WTC11 (cell line): ENCODE data around the gene PRKCG. TPM values are rescaled to one million over a fixed set of nuclear protein-coding genes. Genes with fewer than 3 reads are reported as not detected.

Source experiments
- ARID4B ChIP-seq: sonication (generic); formaldehyde crosslinking; IDR thresholded peaks from 2 replicates; pipeline ENCODE4 v1.8.0; 2023; ENCODE audit warnings: missing genetic modification reagents, mild to moderate bottlenecking, borderline replicate concordance
- ATF3 ChIP-seq: sonication (generic); formaldehyde crosslinking; conservative IDR thresholded peaks from 2 replicates; pipeline ENCODE4 v1.8.1; 2022; ENCODE audit warnings: mild to moderate bottlenecking, missing genetic modification reagents
- EMX1 ChIP-seq: fragments of 250-450 bp; sonication (Bioruptor Pico); IDR thresholded peaks from 2 replicates; pipeline ENCODE4 v1.8.0; 2021; ENCODE audit warnings: mild to moderate bottlenecking
- ETV6 ChIP-seq: sonication (generic); formaldehyde crosslinking; IDR thresholded peaks from 2 replicates; pipeline ENCODE4 v1.8.1; 2022; ENCODE audit warnings: mild to moderate bottlenecking, missing genetic modification reagents
- FOXP1 ChIP-seq: sonication (generic); formaldehyde crosslinking; IDR thresholded peaks from 2 replicates; pipeline ENCODE4 v1.8.0; 2022; ENCODE audit warnings: missing genetic modification reagents, mild to moderate bottlenecking, moderate library complexity, borderline replicate concordance
- FOXP4 ChIP-seq: sonication (generic); formaldehyde crosslinking; IDR thresholded peaks from 2 replicates; pipeline ENCODE4 v1.8.0; 2022; ENCODE audit warnings: mild to moderate bottlenecking, missing genetic modification reagents
- HMGXB4 ChIP-seq: sonication (generic); formaldehyde crosslinking; IDR thresholded peaks from 2 replicates; pipeline ENCODE4 v1.8.1; 2023; ENCODE audit warnings: mild to moderate bottlenecking, moderate library complexity, missing genetic modification reagents
- MAX ChIP-seq: sonication (generic); formaldehyde crosslinking; IDR thresholded peaks from 2 replicates; pipeline ENCODE4 v1.8.0; 2022; ENCODE audit warnings: mild to moderate bottlenecking, missing genetic modification reagents
- MYBL2 ChIP-seq: sonication (generic); formaldehyde crosslinking; IDR thresholded peaks from 2 replicates; pipeline ENCODE4 v1.8.1; 2023; ENCODE audit warnings: mild to moderate bottlenecking, moderate library complexity, missing genetic modification reagents
- NFATC4 ChIP-seq: fragments of 250-450 bp; sonication (Bioruptor Pico); IDR thresholded peaks from 2 replicates; pipeline ENCODE4 v1.9.0; 2021; ENCODE audit warnings: mild to moderate bottlenecking
- NR1H2 ChIP-seq: sonication (generic); formaldehyde crosslinking; IDR thresholded peaks from 2 replicates; pipeline ENCODE4 v1.9.0; 2021; ENCODE audit warnings: mild to moderate bottlenecking, moderate library complexity, missing genetic modification reagents
- TP53 ChIP-seq: sonication (generic); formaldehyde crosslinking; IDR thresholded peaks from 2 replicates; pipeline ENCODE4 v1.8.1; 2023; ENCODE audit warnings: mild to moderate bottlenecking, missing genetic modification reagents
- USF1 ChIP-seq: sonication (generic); formaldehyde crosslinking; IDR thresholded peaks from 2 replicates; pipeline ENCODE4 v1.8.0; 2022; ENCODE audit warnings: mild to moderate bottlenecking, missing genetic modification reagents
- ZBTB21 ChIP-seq: sonication (generic); formaldehyde crosslinking; IDR thresholded peaks from 2 replicates; pipeline ENCODE4 v1.8.1; 2023; ENCODE audit warnings: mild to moderate bottlenecking, missing genetic modification reagents, borderline replicate concordance
- ZNF232 ChIP-seq: sonication (generic); formaldehyde crosslinking; IDR thresholded peaks from 2 replicates; pipeline ENCODE4 v1.8.0; 2022; ENCODE audit warnings: mild to moderate bottlenecking, missing genetic modification reagents
- ZNF423 ChIP-seq: fragments of 250-450 bp; sonication (Bioruptor Pico); IDR thresholded peaks from 2 replicates; pipeline ENCODE4 v2.1.2; 2022; ENCODE audit warnings: mild to moderate bottlenecking, moderate library complexity
- total RNA-seq: library from RNA; stranded (reverse); gene quantifications from 3 replicates; pipeline ENCODE4 v1.2.3, GENCODE V29; 2021

PRKCG gene
- total RNA-seq, 1 experiment from 2014 or later: 23.0 TPM

GRCh38 chr19:53881482-53882390 lies at the start of gene PRKCG (continued):
- TF ChIP-seq ETV6 (CRISPR knock-in tag) (no peak), NFATC4 (CRISPR knock-in tag) (no peak), ZNF423 (CRISPR knock-in tag) (peak; percentile 96), ARID4B (CRISPR knock-in tag) (0 out of 2 replicates have a peak, but pooled peaks have one; percentile 32), MYBL2 (CRISPR knock-in tag) (0 out of 2 replicates have a peak, but pooled peaks have one; percentile 56), NR1H2 (CRISPR knock-in tag) (no peak), HMGXB4 (peak; percentile 90), ZBTB21 (no peak), FOXP4 (CRISPR knock-in tag) (no peak), ZNF232 (CRISPR knock-in tag) (no peak), TP53 (CRISPR knock-in tag) (no peak), ATF3 (CRISPR knock-in tag) (no peak), EMX1 (CRISPR knock-in tag) (no peak), MAX (CRISPR knock-in tag) (peak; percentile 43; the same call in 1 of the 2 replicates), FOXP1 (CRISPR knock-in tag) (peak; percentile 46; the same call in 1 of the 2 replicates), USF1 (no peak)
- TF ChIP-seq, all 79 proteins: peak for 9
